SIG-M5 treated with dmso at 0.1 percent for 504 hours (cell line): ENCODE data around the gene LRRC74A.

Experiments used
- DNase-seq: peaks from one replicate; lab custom pipeline; 2025; ENCODE audit not compliant: unreplicated experiment; lab: John Stamatoyannopoulos, UW

Gene LRRC74A

DNA sequence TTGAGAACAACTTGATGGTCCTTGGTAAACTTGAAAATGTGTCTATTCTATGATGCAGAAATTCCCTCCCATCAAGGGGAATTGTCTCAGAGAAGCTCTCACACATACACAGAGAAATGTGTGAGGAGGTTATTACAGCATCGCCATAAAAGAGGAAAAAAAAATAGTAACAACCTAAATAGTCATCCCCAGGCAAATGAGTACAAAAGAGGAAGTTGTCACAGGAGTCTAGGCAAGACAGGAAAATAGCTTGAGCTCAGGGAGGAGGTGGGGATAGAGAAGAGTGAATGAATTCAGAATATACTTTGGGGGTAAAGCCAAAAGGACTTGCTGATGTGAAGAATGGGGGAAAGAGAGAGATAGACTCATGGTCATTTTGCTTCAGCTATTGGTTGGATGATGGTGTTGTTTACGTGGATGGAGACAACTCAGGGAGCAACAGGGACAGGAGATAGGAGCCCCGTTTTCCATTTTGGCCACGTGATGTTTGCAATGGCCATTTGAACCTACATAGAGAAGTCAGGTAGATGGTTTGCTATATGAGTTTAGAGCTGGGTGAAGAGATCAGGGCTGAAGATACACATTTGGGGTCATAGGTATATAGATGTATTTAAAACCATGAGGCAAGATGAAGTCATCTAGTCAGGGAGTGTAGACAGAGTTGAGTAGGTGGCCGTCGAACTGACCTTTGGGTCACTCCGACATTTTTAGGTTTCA lies 20.3 kb downstream of the LRRC74A start:
- peak; percentile 90 for DNase-seq

DNA sequence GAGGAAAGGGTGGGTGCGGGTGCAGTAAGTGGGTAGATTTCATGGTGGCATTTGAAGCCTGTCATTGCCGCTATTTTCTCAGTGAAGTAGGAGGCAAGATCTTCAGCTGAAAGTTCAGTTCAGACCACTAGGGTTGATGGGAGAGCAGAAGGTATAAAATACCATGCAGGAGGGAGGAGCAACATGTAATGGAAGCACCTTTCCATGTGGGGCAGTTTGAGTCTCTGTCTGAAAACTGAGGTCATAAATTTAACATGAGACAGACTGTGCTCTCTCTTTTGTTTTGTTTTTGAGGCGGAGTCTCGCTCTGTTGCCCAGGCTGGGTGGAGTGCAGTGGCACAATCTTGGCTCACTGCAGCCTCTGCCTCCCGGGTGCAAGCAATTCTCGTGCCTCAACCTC lies 22.7 kb downstream of the LRRC74A start:
- DNase-seq: peak; percentile 13

DNA sequence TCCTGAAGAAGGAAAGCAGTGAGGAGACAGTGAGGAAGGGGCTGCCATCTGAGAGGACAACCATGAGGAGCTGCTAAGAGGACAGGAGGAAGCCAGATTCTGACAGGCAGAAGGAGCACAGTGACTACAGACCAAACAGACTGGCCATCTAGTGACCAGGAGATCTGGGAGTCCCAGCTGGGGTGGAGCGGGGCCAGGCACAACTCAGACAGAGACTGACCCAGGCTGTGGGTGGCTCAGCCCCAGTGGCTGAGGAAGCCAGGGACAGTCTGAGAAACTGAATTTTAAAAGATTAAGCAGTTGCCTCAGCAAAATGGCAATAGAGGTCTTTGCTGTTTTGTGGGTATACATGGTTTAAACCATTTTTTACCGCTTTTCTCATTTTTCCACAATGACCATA lies 28.9 kb downstream of the LRRC74A start:
- DNase-seq: no peak

DNA sequence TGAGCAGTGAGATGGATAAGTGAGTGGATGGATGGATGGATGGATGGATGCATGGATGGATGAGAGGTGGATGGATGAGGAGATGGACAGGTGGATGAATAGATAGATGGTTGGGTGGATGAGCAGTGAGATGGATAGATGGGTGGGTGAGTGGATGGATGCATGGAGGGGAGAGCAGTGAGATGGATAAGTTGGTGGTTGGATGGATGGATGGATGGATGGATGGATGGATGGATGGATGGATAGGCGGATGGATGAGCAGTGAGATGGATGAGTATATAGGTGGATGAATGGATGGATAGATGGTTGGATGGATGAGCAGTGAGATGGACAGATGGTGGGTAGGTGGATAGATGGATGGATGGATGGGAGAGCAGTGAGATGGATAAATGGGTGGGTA lies 30.6 kb downstream of the LRRC74A start:
- DNase-seq: no peak

DNA sequence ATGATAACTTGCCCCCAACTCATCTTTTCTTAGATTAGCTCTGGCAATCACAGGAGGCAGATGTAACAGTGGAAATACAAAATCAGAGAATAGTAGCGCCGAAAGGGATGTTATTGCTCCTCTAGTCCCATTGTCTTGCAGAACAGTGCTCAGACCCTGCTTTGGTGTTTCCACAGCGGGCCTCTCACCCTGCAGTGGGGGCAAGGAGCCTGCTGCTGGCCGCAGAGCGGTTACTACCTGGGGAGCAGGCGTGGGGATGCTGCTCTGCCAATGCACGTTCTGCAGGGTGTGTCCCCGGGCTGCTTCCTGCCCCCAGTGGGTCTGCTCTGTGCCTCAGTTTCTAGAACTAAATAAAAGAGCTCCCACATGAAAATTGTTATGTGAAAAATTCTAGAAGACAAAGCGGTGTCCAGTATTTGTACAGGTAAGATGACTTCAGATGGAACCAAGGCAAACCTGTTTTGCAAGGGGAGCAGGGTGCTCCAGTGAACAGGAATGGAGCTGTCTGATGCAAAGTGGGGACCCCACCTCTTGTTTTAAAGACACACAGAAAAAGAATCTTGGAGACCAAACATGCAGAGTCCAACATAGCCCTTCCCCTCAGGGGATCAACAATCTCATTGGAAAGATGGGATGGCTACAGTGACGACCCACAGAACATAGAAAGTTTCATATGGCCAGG lies 35.5 kb downstream of the LRRC74A start:
- no peak for DNase-seq

DNA sequence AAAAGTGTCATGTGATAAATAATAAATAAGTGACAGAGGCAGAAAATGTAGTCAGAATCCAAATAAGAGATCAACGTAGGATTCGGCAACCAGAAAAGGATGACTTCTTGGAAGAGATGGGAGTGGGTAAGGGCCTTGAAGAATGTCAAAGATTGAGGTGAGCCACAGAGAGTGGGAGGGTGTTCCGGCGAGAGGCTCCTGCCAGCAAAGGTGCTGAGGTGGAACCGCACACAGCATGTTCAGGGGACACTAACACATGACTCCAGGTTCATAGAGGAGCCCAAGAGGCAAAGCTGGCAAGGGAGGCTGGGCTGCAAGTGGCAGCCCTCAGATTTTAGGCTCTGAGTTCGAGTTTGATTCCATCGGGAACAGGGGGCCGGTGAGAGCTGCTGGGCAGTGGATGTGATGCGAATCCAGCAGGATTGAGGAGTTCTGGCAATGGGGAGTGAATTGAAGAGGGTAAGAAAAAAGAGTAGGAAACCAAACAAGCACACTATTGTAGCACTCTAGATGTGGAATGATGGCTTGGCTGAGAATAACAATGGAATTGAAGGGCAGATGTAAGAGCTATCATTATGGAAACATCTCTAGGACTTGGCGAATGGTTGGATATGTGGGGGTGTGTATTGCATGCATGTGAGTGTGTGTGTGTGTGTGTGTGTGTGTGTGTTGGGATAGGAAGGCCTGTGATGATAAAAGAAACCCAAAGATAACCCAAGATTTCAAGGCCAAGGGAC lies 36.5 kb downstream of the LRRC74A start:
- no peak for DNase-seq

DNA sequence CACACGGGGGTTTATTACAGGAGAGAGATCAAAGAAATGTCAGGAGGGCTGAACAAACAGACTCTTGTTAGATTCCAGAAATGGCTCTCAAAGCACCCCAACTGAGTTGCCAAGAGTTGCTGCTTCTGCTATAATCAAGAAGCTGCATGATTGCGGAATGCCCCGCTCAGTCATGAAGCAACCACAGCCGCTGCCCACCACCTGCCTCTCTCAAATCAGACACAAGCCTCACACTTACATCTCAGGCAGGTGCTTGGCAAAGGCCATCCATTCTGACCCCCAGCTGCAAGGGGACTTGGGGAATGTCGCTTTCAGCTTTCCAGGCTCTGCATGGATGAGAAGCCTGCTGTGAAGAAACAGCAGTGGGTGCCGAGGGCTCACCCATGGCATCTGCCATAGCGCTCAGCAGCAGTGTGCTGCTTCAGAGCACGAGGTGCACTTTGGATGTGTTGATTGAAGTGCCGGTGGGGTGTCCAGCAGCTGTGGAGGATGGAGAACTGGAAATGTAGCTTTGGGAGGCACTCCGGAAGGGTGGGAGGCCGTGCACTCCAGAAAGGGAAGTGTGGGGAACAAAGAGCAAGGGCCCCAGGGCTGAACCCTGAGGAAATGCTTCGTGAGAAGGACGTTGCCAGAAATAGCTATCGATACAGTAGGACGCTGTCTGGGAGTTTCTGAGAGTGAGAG lies 37.7 kb downstream of the LRRC74A start:
- peak; percentile 91 for DNase-seq

DNA sequence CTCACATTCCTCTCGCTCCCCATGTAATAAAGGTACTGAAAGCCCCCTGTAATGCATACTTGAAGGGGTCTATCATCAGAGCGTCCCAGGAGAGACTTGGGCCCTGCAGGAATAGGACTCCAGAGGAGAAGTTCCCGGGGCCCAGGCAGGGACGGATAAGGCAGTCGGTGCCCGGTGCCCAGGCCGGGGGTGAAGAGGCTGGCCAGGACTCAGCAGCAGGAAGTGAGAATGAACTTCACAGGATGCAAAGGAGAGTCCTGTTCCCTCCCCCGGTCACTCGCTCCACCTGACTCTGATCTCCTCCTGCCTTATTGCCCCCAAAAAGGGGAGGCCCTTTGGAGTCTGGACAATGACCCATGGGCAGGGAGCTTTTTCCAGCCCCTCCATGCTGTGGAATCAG lies 40.2 kb downstream of the LRRC74A start:
- no peak for DNase-seq

DNA sequence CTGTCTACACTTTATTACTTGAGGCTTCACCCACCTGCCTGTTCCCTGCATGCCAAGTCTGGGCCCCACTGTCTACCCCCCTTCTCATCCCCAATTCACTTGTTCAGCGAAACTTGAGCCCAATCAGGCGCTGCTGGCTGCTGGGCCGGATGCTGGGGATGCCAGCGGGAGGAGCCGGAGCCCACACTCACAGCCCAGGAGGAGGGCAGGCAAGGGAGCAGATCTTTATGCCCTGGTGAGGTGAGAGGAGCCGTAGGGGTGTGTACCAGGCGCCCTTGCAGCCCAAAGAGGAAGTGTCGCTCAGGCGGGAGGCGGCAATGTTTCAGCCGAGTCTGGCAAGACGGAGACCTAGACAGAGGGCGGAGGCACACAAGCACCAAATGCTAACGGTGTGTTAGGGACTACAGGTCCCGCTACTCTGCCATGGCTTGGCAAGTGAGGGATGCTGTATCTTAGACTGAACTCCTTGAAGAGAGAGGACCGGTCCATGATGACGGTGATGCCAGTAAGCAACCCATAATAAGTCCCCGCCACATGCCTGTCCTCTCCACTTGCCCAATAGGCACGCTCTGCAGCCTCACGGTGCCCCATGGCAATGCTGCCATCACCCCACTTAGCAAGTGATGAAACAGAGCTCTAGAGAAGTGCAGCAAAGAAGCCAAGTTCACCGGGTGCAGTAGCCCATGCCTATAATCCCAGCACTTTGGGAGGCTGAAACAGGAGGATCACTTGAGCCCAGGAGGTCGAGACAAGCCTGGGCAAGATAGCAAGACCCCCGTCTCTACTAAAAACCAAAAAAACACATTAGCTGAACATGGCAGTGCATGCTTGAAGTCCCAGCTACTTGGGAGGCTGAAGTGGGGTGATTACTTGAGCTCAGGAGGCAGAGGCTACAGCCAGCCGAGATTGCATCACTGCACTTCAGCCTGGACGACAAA lies 41.6 kb downstream of the LRRC74A start:
- peak; percentile 66 for DNase-seq

DNA sequence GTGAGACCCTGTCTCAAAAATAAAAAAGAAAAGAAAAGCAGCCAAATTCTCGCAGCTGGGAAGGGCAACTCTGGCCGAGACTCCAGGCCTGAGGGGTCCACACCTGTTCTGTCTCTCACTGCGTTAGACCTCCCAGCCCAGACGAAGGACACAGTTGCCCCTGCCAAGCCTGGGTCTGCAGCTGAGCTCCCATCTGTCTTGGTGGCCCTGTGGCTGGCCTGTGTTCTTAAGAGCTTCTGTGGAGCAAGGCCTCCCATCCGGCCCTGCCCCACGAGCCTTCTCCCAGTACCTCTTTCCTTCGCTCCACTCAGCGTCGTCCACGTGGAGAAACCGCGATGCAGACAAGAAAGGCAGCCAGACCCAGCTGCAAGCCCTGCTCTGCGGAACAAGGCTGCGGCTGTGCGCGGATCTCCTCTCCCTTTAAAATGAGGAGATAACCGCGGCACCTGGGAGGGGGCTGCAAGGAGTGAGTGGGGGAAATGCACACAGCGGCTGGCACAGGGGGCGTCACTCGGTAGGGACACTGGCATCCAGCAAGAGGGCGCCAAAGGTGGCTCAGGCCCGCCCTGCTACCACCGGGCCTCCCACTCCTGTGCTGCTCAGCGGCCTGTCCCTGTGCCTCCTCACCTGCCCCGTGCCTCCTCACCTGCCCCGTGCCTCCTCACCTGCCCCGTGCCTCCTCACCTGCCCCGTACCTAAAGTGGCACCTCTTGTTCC lies 42.4 kb downstream of the LRRC74A start:
- no peak for DNase-seq

DNA sequence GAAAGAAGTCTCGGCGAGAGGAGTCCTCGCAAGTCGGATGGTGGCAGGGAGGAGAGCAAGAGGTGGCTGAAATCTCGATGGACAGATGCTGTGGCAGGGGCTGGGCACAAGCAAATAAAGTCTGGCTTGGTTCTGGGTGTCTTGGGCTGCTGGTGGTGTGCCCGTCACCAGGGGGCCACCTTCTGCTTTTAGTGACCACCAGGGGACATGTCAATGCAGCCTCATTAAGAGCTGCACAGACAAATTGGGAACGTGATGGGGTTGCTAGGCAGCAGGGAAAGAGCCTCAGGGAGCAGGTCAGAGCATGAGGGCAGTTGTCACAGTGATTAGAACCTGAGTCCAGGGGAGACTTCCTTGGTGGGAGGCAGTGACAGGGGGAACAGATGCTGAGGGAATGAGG lies 44.0 kb downstream of the LRRC74A start:
- DNase-seq: no peak

DNA sequence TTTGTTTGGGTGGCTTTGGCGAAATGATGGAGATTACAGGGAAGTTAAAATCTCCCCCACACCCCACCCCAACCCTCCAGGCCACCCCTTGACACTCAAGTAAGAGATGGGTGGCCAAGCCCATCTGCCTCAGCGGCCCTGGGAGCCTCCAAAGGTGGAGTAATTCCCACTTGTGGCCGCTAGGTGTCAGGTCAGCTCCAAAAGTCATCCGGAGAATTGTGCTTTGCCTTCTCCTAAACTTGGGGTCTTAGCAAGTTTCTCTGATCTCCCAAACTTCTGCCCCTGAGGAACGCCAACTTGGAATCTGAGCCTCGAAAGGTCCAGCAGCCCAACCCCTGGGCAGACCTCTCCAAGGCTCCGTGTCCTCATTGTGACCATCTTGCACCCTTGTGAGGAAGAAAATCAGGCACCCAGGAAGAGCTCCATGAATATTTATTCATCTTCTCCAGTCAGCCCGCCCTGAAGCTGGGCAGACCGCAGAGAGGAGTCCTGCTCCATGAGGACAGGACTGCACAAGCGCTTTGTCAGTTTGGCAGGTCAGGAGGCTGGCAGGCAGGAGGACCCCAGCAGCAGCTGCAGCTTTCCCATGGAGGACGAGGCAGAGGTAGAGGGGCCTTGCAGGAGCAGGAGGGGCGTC lies 46.7 kb downstream of the LRRC74A start:
- DNase-seq: peak; percentile 31

DNA sequence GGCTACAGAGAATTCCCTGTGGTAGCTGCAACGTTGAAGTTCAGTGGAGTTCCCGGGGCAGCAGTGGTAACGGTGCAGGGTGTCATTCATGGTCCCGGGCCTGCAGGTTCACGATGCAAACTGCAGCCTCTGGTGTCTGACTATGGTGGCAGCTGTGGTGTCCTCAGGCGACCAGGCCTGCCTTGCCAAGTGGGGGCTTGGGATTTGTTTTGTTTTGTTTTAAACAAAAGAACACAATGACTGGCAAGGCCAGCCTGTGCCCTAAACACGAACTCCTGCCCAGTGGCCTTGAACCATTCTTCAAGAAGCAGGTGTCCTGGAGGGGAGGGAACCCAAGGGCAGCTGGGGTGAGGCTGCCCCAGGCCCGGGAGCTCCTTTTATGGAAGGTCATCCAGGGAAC lies 48.5 kb downstream of the LRRC74A start:
- DNase-seq: no peak

DNA sequence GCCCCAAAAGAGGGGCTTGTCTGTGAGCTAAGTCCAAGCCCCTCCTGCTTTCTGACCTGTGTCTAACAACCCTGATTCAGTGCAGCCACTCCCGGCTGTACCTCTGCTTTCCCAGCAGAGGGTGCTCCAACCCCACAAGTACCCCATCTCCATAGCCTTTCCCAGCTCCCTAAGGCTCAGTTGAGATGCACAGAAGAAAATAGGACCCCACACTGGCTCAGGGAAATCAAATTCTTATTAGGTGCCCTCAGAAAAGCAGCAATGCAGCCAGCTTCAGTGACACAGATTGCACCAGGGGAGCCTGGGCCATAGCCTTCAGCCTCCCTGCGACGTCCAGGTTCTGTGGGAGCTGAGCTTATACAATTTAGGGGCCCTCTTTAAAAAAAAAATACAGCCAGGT lies 49.9 kb downstream of the LRRC74A start:
- DNase-seq: peak; percentile 38

DNA sequence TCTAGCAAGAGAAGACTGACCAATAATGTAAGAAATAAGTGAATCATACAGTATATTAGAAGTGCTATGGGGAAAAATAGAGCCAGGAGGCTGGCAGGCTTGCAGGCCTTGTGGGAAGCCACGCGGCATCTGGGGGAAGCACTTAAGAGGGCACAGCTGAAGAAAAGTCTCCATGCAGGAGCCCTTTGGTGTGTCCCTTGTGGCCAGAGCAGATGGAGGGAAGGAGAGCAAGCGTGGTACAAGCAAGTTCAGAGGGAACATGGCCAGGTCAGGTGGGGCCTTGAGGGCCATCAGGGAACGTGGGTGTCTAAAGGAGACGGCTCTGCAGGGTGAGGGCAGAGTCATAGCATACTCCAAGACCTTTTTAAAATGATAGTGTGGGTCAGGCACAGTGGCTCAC lies 51.7 kb downstream of the LRRC74A start:
- DNase-seq: no peak

DNA sequence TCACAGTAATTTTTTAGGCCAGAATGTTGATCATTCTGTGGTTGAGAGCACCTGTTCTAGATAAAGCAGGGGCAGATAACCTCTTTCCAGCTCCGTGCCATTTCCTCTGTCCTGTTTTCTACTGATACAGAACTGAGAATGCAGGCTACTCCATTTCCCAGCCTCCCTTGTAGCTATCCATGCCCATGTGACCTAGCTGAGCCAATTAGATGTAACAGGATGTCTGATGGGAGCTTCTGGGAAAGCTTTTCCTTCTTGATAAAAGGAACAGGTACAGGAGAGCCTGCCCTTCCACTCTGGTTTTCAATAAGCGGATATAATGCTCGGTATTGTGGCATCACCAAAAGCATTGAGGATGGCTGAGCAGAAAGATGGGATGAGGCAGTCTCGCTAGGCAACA lies 54.2 kb downstream of the LRRC74A start:
- DNase-seq: no peak

DNA sequence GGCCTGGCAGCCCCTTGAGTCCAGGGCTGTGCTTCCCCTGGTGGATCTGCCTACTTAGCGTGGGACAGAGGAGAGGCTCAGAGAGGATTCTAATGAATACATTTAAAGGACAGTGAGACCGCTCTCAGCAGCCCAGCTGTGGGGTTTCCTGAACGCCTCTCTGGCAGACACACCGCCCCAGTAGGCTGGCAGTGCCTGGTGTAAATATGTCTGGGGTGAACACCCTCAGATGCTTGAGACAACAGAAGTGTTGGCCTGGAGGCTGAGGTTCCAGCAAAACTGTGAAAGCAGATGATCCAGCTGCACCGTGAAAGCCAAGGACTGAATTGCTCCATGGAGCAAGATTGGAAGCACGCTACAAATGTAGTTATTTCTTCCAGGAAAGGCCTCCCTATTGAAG lies 55.1 kb downstream of the LRRC74A start:
- no peak for DNase-seq

DNA sequence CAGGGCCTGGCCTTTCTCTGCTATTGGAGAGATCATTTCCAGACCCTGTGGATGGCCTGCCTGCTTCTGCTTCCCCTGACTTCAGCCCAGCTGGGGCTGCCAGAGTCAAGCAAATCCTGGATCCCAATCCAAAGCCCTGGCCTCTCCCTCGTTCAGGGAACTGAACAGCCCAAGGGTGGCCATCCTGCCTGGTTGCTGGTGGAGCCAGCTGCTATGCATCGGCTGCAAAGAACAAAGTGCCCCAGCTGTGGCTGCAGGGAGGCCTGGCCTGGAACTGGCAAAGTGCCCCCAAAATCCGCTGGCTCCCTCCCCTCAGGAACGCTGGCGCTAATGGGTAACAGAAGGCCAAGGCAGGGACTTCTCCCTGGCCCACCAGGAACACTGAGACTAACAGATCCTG lies 56.4 kb downstream of the LRRC74A start:
- no peak for DNase-seq

DNA sequence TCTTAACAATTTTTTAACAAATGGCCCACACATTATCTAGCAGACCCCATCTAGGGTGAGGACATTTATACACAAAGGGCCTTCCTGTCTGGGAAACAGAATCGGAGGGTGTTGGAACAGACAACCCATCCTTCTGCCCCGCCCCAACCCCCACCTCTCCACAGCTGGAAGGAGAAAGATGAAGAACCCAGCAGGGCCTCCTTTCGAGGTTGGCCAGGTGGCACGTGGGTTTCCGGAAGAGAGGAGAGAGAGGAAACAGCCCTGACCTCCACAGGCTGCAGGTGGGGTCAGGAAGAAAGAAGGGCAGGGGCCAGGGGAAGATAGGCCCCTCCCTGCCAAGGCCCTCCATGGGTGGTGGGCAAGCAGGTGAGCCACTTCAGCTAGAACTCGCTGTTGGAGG lies 57.2 kb downstream of the LRRC74A start:
- DNase-seq: no peak
